GM18867 (cell line): ENCODE results near the gene SMARCD2.
"Not testable (repeated sequence)": the region's sequence is repeated elsewhere in the genome, so short reads cannot be mapped to it uniquely, and the experiment has no call there.

Experiments used
- ATAC-seq: cut with Tn5 transposase; IDR thresholded peaks from one replicate; pipeline ENCODE4 v1.9.1; 2021; ENCODE audit warnings: mild to moderate bottlenecking, moderate library complexity; ENCODE audit not compliant: unreplicated experiment

SMARCD2 gene

GRCh38 chr17:63816123-63816522 lies 26.4 kb downstream of the SMARCD2 start:
- ATAC-seq = no peak

GRCh38 chr17:63809970-63810369 lies 32.5 kb downstream of the SMARCD2 start:
- no peak for ATAC-seq

GRCh38 chr17:63805591-63805990 lies 36.9 kb downstream of the SMARCD2 start:
- ATAC-seq = no peak

GRCh38 chr17:63804328-63804727 lies 38.2 kb downstream of the SMARCD2 start:
- no peak for ATAC-seq

GRCh38 chr17:63800783-63801182 lies 41.7 kb downstream of the SMARCD2 start:
- ATAC-seq = no peak

GRCh38 chr17:63798572-63799106 lies 43.8 kb downstream of the SMARCD2 start:
- no peak for ATAC-seq

- not testable (repeated sequence) for ATAC-seq
Observed at GRCh38 chr17:63796375-63796774, 46.1 kb downstream of the SMARCD2 start.

GRCh38 chr17:63792055-63792729 lies 50.3 kb downstream of the SMARCD2 start:
- ATAC-seq = no peak

GRCh38 chr17:63790057-63790456 lies 52.4 kb downstream of the SMARCD2 start:
- no peak for ATAC-seq

GRCh38 chr17:63786971-63787711 lies 55.3 kb downstream of the SMARCD2 start:
- ATAC-seq = no peak

- ATAC-seq = no peak
Observed at GRCh38 chr17:63786117-63786516, 56.4 kb downstream of the SMARCD2 start.

- no peak for ATAC-seq
Observed at GRCh38 chr17:63785556-63785955, 56.9 kb downstream of the SMARCD2 start.

GRCh38 chr17:63783522-63783921 lies 59.0 kb downstream of the SMARCD2 start:
- no peak for ATAC-seq
